Upper lobe of left lung (tissue), 4 donors: ENCODE data around the gene RRAD.
"Not testable (repeated sequence)": the region's sequence is repeated elsewhere in the genome, so short reads cannot be mapped to it uniquely, and the experiment has no call there.

ENCODE experiments used
- EP300 ChIP-seq, 4 donors: sonication (generic); formaldehyde crosslinking; IDR thresholded peaks; one replicate each; pipeline ENCODE4 v1.5.1; 2017; ENCODE audit warnings: antibody characterized with exemption in 4 of 4, control low read depth in 2 of 4
- POLR2A ChIP-seq, 4 donors: fragments of 450-650 bp; IDR thresholded peaks; one replicate each; pipeline ENCODE4 v1.5.1; 2016 to 2017; ENCODE audit warnings: antibody characterized with exemption in 4 of 4, mild to moderate bottlenecking in 2 of 4
- POLR2AphosphoS5 ChIP-seq, 2 donors: sonication (generic); formaldehyde crosslinking; IDR thresholded peaks; one replicate each; pipeline ENCODE4 v1.5.1; 2017; ENCODE audit warnings: antibody characterized with exemption in 2 of 2
- TF ChIP-seq, protein P1 (sequence below), 6 experiments: fragments of 450-650 bp in 4 of 6; fragments of 200-600 bp in 2 of 6; sonication (generic) in 2 of 6; IDR thresholded peaks; one replicate each; pipeline ENCODE4 v1.5.1; 2016 to 2019; ENCODE audit warnings: antibody characterized with exemption in 6 of 6

DNA sequence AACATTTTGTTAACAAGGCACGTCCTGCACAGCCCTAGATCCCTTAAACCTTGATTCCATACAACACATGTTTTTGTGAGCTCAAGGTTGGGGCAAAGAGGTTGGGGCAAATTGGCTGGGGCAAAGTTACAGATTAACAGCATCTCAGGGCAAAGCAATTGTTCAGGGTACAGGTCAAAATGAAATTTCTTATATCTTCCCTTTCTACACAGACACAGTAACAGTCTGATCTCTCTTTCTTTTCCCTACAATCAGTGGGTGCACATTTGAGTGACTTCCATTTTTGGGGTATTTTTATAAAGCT, 30.8 kb upstream of the RRAD start:
- TF ChIP-seq, protein P1, sequence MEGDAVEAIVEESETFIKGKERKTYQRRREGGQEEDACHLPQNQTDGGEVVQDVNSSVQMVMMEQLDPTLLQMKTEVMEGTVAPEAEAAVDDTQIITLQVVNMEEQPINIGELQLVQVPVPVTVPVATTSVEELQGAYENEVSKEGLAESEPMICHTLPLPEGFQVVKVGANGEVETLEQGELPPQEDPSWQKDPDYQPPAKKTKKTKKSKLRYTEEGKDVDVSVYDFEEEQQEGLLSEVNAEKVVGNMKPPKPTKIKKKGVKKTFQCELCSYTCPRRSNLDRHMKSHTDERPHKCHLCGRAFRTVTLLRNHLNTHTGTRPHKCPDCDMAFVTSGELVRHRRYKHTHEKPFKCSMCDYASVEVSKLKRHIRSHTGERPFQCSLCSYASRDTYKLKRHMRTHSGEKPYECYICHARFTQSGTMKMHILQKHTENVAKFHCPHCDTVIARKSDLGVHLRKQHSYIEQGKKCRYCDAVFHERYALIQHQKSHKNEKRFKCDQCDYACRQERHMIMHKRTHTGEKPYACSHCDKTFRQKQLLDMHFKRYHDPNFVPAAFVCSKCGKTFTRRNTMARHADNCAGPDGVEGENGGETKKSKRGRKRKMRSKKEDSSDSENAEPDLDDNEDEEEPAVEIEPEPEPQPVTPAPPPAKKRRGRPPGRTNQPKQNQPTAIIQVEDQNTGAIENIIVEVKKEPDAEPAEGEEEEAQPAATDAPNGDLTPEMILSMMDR (IDR thresholded peaks at IDR 0.05), result not testable (repeated sequence)
- TF ChIP-seq EP300, POLR2A, POLR2AphosphoS5 (IDR thresholded peaks at IDR 0.05): not testable (repeated sequence)
